WERI-Rb-1 (cell line): Measurements from ENCODE around the gene CDH9.

Experiments
- DNase-seq: peaks from one replicate; pipeline ENCODE4 v3.0.0-alpha.2; 2020
- H3K27ac ChIP-seq: fragments of 250-450 bp; sonication (Bioruptor Pico); 2 replicates; pipeline ENCODE4 v1.5.1; 2020; ENCODE audit warnings: mild to moderate bottlenecking, moderate library complexity
- H3K27me3 ChIP-seq: fragments of 250-450 bp; sonication (Bioruptor Pico); 2 replicates; pipeline ENCODE4 v1.5.1; 2021; ENCODE audit warnings: mild to moderate bottlenecking, low read depth, moderate library complexity; ENCODE audit not compliant: insufficient read depth, severe bottlenecking
- H3K36me3 ChIP-seq: fragments of 250-450 bp; sonication (Bioruptor Pico); 2 replicates; pipeline ENCODE4 v1.5.1; 2020; ENCODE audit warnings: mild to moderate bottlenecking, moderate library complexity
- H3K4me3 ChIP-seq: 2 replicates; pipeline ENCODE4 v1.5.1; 2011; ENCODE audit warnings: low read depth, mild to moderate bottlenecking, control low read depth, low read length
- H3K9me3 ChIP-seq: fragments of 250-450 bp; sonication (Bioruptor Pico); 2 replicates; pipeline ENCODE4 v1.5.1; 2021; ENCODE audit warnings: mild to moderate bottlenecking, moderate library complexity; ENCODE audit not compliant: severe bottlenecking
- TF ChIP-seq, protein P1 (sequence below): IDR thresholded peaks from 2 replicates; pipeline ENCODE4 v1.5.1; 2011; ENCODE audit warnings: low read depth, mild to moderate bottlenecking, control low read depth, inconsistent platforms, low read length

The CDH9 gene, protein sequence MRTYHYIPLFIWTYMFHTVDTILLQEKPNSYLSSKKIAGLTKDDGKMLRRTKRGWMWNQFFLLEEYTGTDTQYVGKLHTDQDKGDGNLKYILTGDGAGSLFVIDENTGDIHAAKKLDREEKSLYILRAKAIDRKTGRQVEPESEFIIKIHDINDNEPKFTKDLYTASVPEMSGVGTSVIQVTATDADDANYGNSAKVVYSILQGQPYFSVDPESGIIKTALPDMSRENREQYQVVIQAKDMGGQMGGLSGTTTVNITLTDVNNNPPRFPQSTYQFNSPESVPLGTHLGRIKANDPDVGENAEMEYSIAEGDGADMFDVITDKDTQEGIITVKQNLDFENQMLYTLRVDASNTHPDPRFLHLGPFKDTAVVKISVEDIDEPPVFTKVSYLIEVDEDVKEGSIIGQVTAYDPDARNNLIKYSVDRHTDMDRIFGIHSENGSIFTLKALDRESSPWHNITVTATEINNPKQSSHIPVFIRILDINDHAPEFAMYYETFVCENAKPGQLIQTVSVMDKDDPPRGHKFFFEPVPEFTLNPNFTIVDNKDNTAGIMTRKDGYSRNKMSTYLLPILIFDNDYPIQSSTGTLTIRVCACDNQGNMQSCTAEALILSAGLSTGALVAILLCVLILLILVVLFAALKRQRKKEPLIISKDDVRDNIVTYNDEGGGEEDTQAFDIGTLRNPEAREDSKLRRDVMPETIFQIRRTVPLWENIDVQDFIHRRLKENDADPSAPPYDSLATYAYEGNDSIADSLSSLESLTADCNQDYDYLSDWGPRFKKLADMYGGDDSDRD

DNA sequence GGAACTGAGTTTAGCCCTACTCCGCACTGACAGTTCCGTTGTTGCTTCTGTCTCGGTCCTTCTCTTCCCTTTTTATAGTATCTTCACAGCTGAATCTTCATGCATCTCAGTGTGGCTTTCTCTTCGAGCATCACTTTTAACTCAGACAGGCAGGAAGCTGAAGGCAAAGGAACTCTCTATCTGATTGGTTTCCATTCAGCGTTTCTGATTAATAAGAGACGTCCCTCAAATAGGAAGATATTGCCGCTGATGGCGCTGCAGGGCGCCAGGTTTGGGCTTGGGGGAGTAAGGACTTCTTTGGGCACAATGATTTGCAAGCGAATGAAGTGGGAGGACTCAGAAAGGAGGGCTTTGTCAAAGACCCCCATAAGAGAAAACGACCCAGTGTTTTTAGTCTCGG is at the start of gene CDH9:
CDH9 (minus strand) TSS at position 111 of the 400 bp plus-strand sequence. CDS start 50,253 bp downstream, outside the sequence.
- no peaks in the 10 kb centered on the region for H3K36me3 ChIP-seq
- H3K27me3 ChIP-seq: no peaks in the 10 kb centered on the region
- TF ChIP-seq, protein P1, sequence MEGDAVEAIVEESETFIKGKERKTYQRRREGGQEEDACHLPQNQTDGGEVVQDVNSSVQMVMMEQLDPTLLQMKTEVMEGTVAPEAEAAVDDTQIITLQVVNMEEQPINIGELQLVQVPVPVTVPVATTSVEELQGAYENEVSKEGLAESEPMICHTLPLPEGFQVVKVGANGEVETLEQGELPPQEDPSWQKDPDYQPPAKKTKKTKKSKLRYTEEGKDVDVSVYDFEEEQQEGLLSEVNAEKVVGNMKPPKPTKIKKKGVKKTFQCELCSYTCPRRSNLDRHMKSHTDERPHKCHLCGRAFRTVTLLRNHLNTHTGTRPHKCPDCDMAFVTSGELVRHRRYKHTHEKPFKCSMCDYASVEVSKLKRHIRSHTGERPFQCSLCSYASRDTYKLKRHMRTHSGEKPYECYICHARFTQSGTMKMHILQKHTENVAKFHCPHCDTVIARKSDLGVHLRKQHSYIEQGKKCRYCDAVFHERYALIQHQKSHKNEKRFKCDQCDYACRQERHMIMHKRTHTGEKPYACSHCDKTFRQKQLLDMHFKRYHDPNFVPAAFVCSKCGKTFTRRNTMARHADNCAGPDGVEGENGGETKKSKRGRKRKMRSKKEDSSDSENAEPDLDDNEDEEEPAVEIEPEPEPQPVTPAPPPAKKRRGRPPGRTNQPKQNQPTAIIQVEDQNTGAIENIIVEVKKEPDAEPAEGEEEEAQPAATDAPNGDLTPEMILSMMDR: no peak
- H3K4me3 ChIP-seq: no peak within 1 kb of the TSS
- no peak for DNase-seq
- no peaks in the 10 kb centered on the region for H3K9me3 ChIP-seq
- no peak within 1 kb of the TSS for H3K27ac ChIP-seq

DNA sequence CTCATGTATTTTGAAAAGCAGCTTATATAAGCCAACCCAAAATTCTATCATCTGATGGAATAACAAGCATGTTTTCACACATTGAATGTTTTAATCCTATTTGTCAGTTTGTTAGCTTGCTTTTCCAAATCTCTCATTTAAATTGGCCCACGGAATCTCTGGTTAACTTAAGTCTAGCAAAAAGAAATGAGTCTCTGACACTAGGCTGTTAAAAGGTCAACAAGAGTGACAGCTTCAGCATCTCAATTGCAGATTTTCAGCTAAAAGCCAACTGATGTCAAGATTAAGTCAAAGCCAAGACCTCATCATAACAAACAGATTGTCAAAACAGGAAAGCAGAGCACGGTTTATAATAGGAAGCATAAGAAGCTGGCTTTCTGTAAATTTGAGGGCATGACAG is 49.4 kb upstream of the CDH9 start:
- no peaks in the 10 kb centered on the region for H3K27me3 ChIP-seq
- H3K27ac ChIP-seq: no peak overlapping the region
- H3K36me3 ChIP-seq: no peaks in the 10 kb centered on the region
- TF ChIP-seq, protein P1: no peak
- DNase-seq: no peak
- no peaks in the 10 kb centered on the region for H3K9me3 ChIP-seq
- no peak overlapping the region for H3K4me3 ChIP-seq

DNA sequence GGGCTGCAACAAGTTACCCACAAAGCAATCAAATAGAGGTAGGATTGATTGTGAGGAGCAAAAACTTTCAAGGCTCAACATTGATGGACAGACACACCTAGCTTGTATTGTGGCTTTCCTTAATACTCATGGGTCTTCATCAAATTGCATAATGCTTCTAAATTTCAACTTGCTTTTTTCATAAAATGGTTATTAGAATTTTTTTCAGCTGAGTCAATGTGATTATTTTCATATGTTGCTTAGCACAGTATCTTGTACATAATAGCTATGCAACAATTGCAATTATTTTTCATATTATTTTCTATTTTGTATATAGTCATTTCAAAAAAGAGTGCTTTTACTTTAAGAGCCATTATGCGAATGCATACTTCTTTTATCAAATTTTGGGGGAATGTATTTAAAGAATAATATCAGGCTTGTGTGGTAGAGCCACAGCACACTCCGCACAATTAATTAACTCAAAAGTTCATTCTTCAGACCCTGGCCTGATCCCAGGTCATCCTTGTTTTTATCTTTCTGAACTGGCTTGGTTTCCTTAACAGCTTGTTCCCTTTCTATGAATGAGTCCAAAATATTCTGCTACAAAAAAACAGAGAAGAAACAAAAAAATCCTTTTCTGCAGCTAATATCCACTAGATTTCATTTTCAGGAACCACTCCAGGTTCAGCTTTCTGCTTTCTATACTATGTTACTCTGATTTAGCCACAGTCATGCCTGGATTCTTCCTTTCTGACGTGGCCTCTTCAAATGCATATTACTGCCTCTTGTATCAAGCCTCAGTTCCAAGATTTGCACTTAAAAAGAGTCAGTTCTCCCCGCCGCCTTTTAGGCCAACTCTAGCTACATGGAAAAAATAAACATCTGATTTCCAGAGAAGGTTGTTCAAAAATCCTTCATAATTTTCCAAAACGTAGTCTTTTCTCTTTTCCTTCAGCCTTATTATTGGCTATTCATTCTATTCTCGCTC is 45.3 kb upstream of the CDH9 start:
- Histone ChIP-seq H3K9me3 (no peaks in the 10 kb centered on the region), H3K36me3 (no peaks in the 10 kb centered on the region), H3K4me3 (no peak overlapping the region), H3K27ac (no peak overlapping the region), H3K27me3 (no peaks in the 10 kb centered on the region)
- DNase-seq: no peak
- TF ChIP-seq, protein P1: no peak

DNA sequence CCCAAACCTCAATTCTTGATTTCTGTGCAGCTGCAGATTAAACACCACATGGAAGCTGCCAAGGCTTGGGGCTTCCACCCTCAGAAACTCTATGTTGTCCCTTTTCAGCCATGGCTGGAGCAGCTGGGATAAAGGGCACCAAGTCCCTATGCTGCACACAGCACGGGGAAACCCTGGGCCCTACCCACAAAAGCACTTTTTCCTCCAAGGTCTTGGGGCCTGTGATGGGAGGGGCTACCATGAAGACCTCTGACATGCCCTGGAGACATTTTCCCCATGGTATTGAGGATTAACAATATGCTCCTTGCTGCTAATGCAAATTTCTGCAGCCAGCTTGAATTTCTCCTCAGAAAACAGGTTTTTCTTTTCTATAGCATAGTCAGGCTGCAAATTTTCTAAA is 41.8 kb upstream of the CDH9 start:
- H3K4me3 ChIP-seq: no peak overlapping the region
- H3K36me3 ChIP-seq: no peaks in the 10 kb centered on the region
- no peak overlapping the region for H3K27ac ChIP-seq
- no peaks in the 10 kb centered on the region for H3K9me3 ChIP-seq
- no peaks in the 10 kb centered on the region for H3K27me3 ChIP-seq
- DNase-seq: no peak
- TF ChIP-seq, protein P1: no peak

DNA sequence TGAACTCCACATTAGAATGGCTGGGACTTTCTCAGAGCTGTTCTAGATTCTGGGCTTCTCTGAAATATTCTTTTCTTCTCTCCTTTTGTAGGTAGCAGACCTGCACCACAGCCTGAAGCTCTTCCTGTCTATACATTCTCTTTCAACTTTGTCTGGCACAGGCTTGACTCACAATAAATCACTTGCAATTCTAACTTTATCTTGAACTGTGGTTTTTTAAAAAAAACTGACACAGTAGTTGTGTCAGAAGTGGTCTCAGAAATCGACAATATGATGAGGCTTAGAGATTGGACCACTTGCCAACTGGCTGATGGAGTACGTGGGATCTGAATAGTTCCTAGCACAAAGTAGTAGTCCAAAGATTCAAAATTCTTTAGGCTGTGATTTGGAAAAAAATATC is 24.1 kb upstream of the CDH9 start:
- TF ChIP-seq, protein P1: no peak
- H3K4me3 ChIP-seq: no peak overlapping the region
- no peaks in the 10 kb centered on the region for H3K9me3 ChIP-seq
- DNase-seq: no peak
- H3K27ac ChIP-seq: no peak overlapping the region
- no peaks in the 10 kb centered on the region for H3K27me3 ChIP-seq
- H3K36me3 ChIP-seq: no peaks in the 10 kb centered on the region
